Uterus (tissue), 4 donors: ENCODE results near the gene NKIRAS2. TPM values are rescaled to one million over a fixed set of nuclear protein-coding genes. Genes with fewer than 3 reads are reported as not detected.

ENCODE experiments used
- DNase-seq, 2 donors: peaks; one replicate each; pipeline ENCODE4 v3.0.0-alpha.2; 2019 to 2020
- H3K27ac ChIP-seq, 2 donors: fragments of 200-600 bp; sonication (generic); 1 replicate in 1 of 2; 2 replicates in 1 of 2; pipeline ENCODE4 v1.5.1; 2016 to 2018
- H3K27me3 ChIP-seq, 2 donors: fragments of 200-600 bp; sonication (generic); one replicate each; pipeline ENCODE4 v1.5.1; 2018 to 2019; ENCODE audit warnings: control low read depth in 1 of 2
- H3K36me3 ChIP-seq, 2 donors: fragments of 200-600 bp; sonication (generic); one replicate each; pipeline ENCODE4 v1.5.1; 2019; ENCODE audit warnings: control low read depth in 1 of 2
- H3K4me1 ChIP-seq, 2 donors: fragments of 200-600 bp; sonication (generic); one replicate each; pipeline ENCODE4 v1.5.1; 2018 to 2019; ENCODE audit warnings: control low read depth in 1 of 2
- H3K4me3 ChIP-seq, 2 donors: fragments of 200-600 bp; sonication (generic); 1 replicate in 1 of 2; 2 replicates in 1 of 2; pipeline ENCODE4 v1.5.1; 2018 to 2019; ENCODE audit warnings: mild to moderate bottlenecking in 1 of 2
- H3K9me3 ChIP-seq, 2 donors: fragments of 200-600 bp; sonication (generic); one replicate each; pipeline ENCODE4 v1.5.1; 2019; ENCODE audit warnings: control low read depth in 1 of 2
- CTCF ChIP-seq, 4 experiments: fragments of 200-600 bp in 2 of 4; fragments of 450-650 bp in 2 of 4; sonication (generic) in 2 of 4; IDR thresholded peaks; one replicate each; pipeline ENCODE4 v1.5.1; 2016 to 2019; ENCODE audit warnings: antibody characterized with exemption in 4 of 4, mild to moderate bottlenecking in 2 of 4, moderate library complexity in 1 of 4
- POLR2A ChIP-seq, 2 donors: fragments of 450-650 bp; IDR thresholded peaks; one replicate each; pipeline ENCODE4 v1.6.1; 2016; ENCODE audit warnings: antibody characterized with exemption in 2 of 2, mild to moderate bottlenecking in 1 of 2, moderate library complexity in 1 of 2
- intact Hi-C: fragments of 100-400 bp; cut with DNase I; formaldehyde crosslinking; loops from one replicate; pipeline ENCODE4 v1.15.1; 2023; ENCODE audit warnings: low total_unique reads
- total RNA-seq, 4 donors: library from RNA; depleted of rRNA in 3 of 4; stranded (reverse); fragments of >200 nt in 3 of 4; gene quantifications; one replicate each; pipeline versions ENCODE4 v1.1.0 to v1.2.4, GENCODE V29; 2014 to 2023
- donor health status: DM: yes; HTN: yes; CAD: no.

Gene NKIRAS2
- total RNA-seq, 4 donors from 2014 or later = 2.4 to 35.4 (median 26.8) TPM

GRCh38 chr17:41998497-41998896 is 21.4 kb upstream of the NKIRAS2 start:
- intact Hi-C loops = no loop called here
- TF ChIP-seq POLR2A (IDR thresholded peaks at IDR 0.05) (no peak), CTCF (IDR thresholded peaks at IDR 0.05) (no peak)
- H3K9me3 ChIP-seq = no peaks in the 10 kb centered on the region
- no peak overlapping the region for H3K27ac ChIP-seq
- H3K36me3 ChIP-seq = no peaks in the 10 kb centered on the region
- DNase-seq = no peak
- H3K4me3 ChIP-seq = no peak overlapping the region
- no peaks in the 10 kb centered on the region for H3K27me3 ChIP-seq
- no peaks in the 10 kb centered on the region for H3K4me1 ChIP-seq

GRCh38 chr17:42000413-42001133 is 19.3 kb upstream of the NKIRAS2 start:
- intact Hi-C loops = no loop called here
- DNase-seq = no peak
- no peaks in the 10 kb centered on the region for H3K27me3 ChIP-seq
- no peaks in the 10 kb centered on the region for H3K4me1 ChIP-seq
- no peaks in the 10 kb centered on the region for H3K36me3 ChIP-seq
- H3K27ac ChIP-seq = no peak overlapping the region
- no peaks in the 10 kb centered on the region for H3K9me3 ChIP-seq
- no peak overlapping the region for H3K4me3 ChIP-seq
- TF ChIP-seq POLR2A (IDR thresholded peaks at IDR 0.05) (no peak), CTCF (IDR thresholded peaks at IDR 0.05) (no peak)

DNA sequence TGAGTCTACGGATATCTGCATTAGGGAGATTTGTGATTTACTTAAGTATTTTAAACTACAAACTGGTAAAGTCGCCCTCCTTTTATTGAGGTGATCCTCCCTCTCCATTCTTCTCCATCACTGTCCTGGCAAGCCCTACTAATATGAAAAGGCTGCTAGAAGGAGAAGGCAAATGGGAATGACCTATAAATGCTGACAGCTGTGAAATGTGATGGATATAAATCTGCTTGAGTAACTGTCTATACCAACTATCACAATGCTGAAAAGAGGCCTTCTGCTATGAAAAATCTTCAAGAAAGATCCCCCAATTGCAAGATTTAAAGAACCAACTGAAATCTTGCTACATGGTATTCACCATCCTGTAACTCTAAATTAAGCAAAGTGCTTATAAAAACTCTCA is 18.2 kb upstream of the NKIRAS2 start:
- intact Hi-C loops = no loop called here
- TF ChIP-seq CTCF (IDR thresholded peaks at IDR 0.05) = no peak
- TF ChIP-seq POLR2A (IDR thresholded peaks at IDR 0.05) = no peak
- H3K36me3 ChIP-seq = no peaks in the 10 kb centered on the region

DNA sequence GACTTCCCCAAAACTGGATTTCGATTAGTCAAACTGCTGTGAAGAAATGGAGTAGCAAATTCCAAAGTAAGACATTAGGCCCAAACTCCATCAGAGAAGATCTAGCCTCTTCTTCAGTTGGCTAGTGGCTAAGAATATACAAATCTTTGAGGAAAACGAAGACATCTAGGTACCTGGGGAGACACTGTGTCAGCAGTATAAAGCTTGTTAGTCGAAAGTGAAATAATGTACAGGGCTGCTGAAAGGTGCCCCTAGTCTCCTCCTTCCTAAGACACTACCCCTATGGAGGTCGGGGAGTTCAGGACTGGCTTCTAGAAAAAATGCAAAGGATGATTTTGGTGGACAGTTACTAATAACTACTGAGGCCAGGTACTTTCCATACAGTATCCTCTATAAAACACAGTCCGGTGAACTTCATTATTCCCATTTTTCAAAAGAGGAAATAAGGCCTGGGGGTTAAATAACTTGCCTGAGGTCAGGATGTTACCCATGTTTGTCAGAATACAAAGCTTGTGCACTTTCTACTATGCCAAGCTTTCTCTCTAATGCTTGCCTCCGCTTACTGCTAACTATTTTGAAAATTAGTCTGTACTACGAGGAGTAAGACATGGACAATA is 17.6 kb upstream of the NKIRAS2 start:
- no peak for TF ChIP-seq POLR2A (IDR thresholded peaks at IDR 0.05)
- no peak for TF ChIP-seq CTCF (IDR thresholded peaks at IDR 0.05)
- no peaks in the 10 kb centered on the region for H3K27me3 ChIP-seq
- no peaks in the 10 kb centered on the region for H3K36me3 ChIP-seq
- no peak for DNase-seq
- H3K9me3 ChIP-seq = no peaks in the 10 kb centered on the region
- intact Hi-C loops = no loop called here
- H3K27ac ChIP-seq = no peak overlapping the region
- no peak overlapping the region for H3K4me3 ChIP-seq
- no peaks in the 10 kb centered on the region for H3K4me1 ChIP-seq

More for the DNA sequence above, 18.2 kb upstream of the NKIRAS2 start:
- no peaks in the 10 kb centered on the region for H3K27me3 ChIP-seq
- no peak overlapping the region for H3K27ac ChIP-seq
- no peak overlapping the region for H3K4me3 ChIP-seq
- no peaks in the 10 kb centered on the region for H3K9me3 ChIP-seq
- H3K4me1 ChIP-seq = no peaks in the 10 kb centered on the region
- DNase-seq = no peak

- H3K4me3 ChIP-seq = no peak overlapping the region
- intact Hi-C loops = no loop called here
- no peak for DNase-seq
- no peak for TF ChIP-seq POLR2A (IDR thresholded peaks at IDR 0.05)
- TF ChIP-seq CTCF (IDR thresholded peaks at IDR 0.05) = no peak
- no peaks in the 10 kb centered on the region for H3K36me3 ChIP-seq
- no peaks in the 10 kb centered on the region for H3K9me3 ChIP-seq
- no peak overlapping the region for H3K27ac ChIP-seq
- no peaks in the 10 kb centered on the region for H3K27me3 ChIP-seq
- no peaks in the 10 kb centered on the region for H3K4me1 ChIP-seq
Measured at GRCh38 chr17:42002792-42003301, 17.0 kb upstream of the NKIRAS2 start.
